Tibial artery (tissue), 4 donors: ENCODE data around the gene SPNS1.
A peak's percentile ranks its signal among the peaks of the same experiment; 100 is the strongest.

Experiments
- DNase-seq, 2 donors: peaks; one replicate each; pipeline ENCODE4 v3.0.0-alpha.2; 2019
- H3K27ac ChIP-seq, 2 donors: fragments of 200-600 bp; sonication (generic) in 1 of 2; 1 replicate in 1 of 2; 2 replicates in 1 of 2; pipeline ENCODE4 v1.5.1; 2018 to 2019; ENCODE audit warnings: mild to moderate bottlenecking in 1 of 2
- H3K27me3 ChIP-seq, 2 donors: fragments of 200-600 bp; sonication (generic) in 1 of 2; one replicate each; pipeline versions ENCODE4 v1.5.1 to v1.6.0; 2016 to 2019
- H3K36me3 ChIP-seq, 3 donors: fragments of 200-600 bp; sonication (generic) in 2 of 3; one replicate each; pipeline ENCODE4 v1.5.1; 2016 to 2019; ENCODE audit warnings: mild to moderate bottlenecking in 2 of 3
- H3K4me1 ChIP-seq, 4 donors: fragments of 200-600 bp; sonication (generic) in 2 of 4; 1 replicate in 3 of 4; 2 replicates in 1 of 4; pipeline ENCODE4 v1.5.1; 2016 to 2019
- H3K4me3 ChIP-seq, 2 donors: fragments of 200-600 bp; sonication (generic) in 1 of 2; 1 replicate in 1 of 2; 2 replicates in 1 of 2; pipeline ENCODE4 v1.5.1; 2018 to 2019; ENCODE audit warnings: mild to moderate bottlenecking in 2 of 2
- H3K9me3 ChIP-seq, 3 donors: fragments of 200-600 bp; sonication (generic) in 1 of 3; one replicate each; pipeline ENCODE4 v1.5.1; 2016 to 2019
- CTCF ChIP-seq, 2 experiments: fragments of 200-600 bp in 1 of 2; fragments of 450-650 bp in 1 of 2; IDR thresholded peaks; one replicate each; pipeline ENCODE4 v1.5.1; 2017 to 2019; ENCODE audit warnings: antibody characterized with exemption in 2 of 2, mild to moderate bottlenecking in 1 of 2, moderate library complexity in 1 of 2
- intact Hi-C: fragments of 100-400 bp; cut with DNase I; formaldehyde crosslinking; loops from one replicate; pipeline ENCODE4 v1.15.0; 2023; ENCODE audit warnings: low total_unique reads

The SPNS1 gene

DNA sequence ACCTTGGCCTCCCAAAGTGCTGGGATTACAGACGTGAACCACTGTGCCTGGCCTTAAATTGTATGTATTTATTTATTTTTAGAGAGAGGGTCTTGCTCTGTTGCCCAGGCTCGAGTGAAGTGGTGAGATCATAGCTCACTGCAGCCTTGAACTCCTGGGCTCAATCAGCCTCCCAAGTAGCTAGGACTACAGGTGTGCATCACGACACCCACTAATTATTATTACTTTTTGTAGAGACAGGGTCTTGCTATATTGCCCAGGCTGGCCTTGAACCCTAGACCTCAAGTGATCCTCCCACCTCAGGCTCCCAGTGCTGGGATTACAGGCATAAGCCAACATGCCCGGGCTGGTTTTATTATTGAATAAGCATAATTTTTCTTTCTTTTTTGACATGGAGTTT, 27.9 kb upstream of the SPNS1 start:
- Histone ChIP-seq H3K36me3 (no peaks in the 10 kb centered on the region), H3K27me3 (no peaks in the 10 kb centered on the region), H3K9me3 (no peaks in the 10 kb centered on the region), H3K27ac (no peak overlapping the region), H3K4me1 (peaks cover 0 to 18% (median 15%) of the 10 kb centered on the region in 4 donors), H3K4me3 (no peak overlapping the region)
- DNase-seq, result no peak
- intact Hi-C loops, result no loop called here
- TF ChIP-seq CTCF (IDR thresholded peaks at IDR 0.05), result no peak

DNA sequence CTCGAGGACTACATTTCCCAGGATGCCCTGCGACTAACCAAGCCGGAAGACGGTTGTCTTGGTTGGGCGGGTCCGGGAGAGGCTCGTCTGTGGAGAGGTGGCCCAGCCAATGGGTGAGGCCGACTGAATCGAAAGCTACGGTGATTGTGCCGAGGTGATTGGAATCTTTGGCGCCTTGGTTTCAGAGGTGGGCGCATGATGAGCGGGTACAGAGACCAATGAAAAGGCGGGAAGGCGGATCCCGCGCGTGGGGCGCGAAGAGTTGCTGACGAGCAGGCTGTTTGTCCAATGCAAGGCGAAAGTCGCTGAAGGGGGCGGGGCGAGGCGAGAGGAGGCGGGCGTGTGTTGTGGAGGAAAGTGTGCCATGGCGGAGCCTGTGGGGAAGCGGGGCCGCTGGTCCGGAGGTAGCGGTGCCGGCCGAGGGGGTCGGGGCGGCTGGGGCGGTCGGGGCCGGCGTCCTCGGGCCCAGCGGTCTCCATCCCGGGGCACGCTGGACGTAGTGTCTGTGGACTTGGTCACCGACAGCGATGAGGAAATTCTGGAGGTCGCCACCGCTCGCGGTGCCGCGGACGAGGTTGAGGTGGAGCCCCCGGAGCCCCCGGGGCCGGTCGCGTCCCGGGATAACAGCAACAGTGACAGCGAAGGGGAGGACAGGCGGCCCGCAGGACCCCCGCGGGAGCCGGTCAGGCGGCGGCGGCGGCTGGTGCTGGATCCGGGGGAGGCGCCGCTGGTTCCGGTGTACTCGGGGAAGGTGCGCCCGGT, 23.7 kb upstream of the SPNS1 start, which contains the start of gene NFATC2IP:
Gene NFATC2IP, plus strand, starts transcription at position 290 of the 762 bp plus-strand sequence. Its CDS starts 75 bp downstream, at position 365.
- H3K27ac ChIP-seq, result peak within 1 kb of the TSS; percentile 87 to 90
- intact Hi-C loops, result no loop called here
- no peaks in the 10 kb centered on the region for H3K27me3 ChIP-seq
- peak within 1 kb of the TSS; percentile 78 to 92 for H3K4me3 ChIP-seq
- TF ChIP-seq CTCF (IDR thresholded peaks at IDR 0.05), result no peak
- H3K9me3 ChIP-seq, result no peaks in the 10 kb centered on the region
- H3K4me1 ChIP-seq, result peaks cover 0 to 27% (median 15%) of the 10 kb centered on the region in 4 donors
- H3K36me3 ChIP-seq, result peaks cover 28 to 36% (median 30%) of the 10 kb centered on the region in 3 donors
- peak; percentile 100 for DNase-seq

DNA sequence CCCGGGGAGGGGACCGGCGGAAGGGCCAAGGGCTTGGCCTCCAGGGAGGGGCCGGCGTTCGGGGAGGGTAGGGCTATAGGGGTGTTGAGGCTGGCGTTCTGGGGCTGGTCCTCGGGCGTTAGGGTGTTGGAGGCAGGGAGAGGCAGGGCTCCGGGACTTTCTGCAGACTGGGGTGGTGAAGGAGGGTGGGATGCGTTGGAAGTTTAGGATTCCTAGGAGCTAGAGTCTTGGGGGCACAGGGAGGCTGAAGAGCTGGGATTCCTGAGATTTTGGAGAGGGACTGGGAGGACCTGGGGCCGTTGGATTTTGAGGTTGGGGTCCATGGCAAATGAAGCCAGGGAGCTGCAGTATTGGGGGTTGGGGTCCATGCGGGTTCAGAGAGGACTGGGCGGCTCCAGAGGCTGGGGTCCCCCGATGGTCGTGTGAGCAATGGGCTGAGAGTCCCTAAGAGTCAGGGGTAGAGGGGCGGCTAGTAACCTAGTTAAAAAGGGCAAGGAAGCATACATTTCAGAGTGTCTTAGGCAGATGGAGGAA, 23.1 kb upstream of the SPNS1 start:
- peak overlapping the region; percentile 87 to 90 for H3K27ac ChIP-seq
- H3K4me1 ChIP-seq, result peaks cover 0 to 26% (median 14%) of the 10 kb centered on the region in 4 donors
- no peaks in the 10 kb centered on the region for H3K9me3 ChIP-seq
- peak in 1 of 2 donors; percentile 70 for DNase-seq
- H3K36me3 ChIP-seq, result peaks cover 35 to 43% (median 36%) of the 10 kb centered on the region in 3 donors
- TF ChIP-seq CTCF (IDR thresholded peaks at IDR 0.05), result no peak
- H3K27me3 ChIP-seq, result no peaks in the 10 kb centered on the region
- peak overlapping the region; percentile 78 to 92 for H3K4me3 ChIP-seq
- intact Hi-C loops, result no loop called here

- no peak for TF ChIP-seq CTCF (IDR thresholded peaks at IDR 0.05)
Observed at GRCh38 chr16:28958216-28958615, 16.4 kb upstream of the SPNS1 start.

GRCh38 chr16:28958836-28959235, 15.7 kb upstream of the SPNS1 start:
- no peaks in the 10 kb centered on the region for H3K27me3 ChIP-seq
- peaks cover 65 to 94% (median 70%) of the 10 kb centered on the region in 3 donors for H3K36me3 ChIP-seq
- no peak for DNase-seq
- H3K4me1 ChIP-seq, result no peaks in the 10 kb centered on the region
- no peak overlapping the region for H3K4me3 ChIP-seq
- H3K27ac ChIP-seq, result no peak overlapping the region
- no peak for TF ChIP-seq CTCF (IDR thresholded peaks at IDR 0.05)
- no peaks in the 10 kb centered on the region for H3K9me3 ChIP-seq
- intact Hi-C loops, result no loop called here

More at GRCh38 chr16:28958216-28958615, 16.4 kb upstream of the SPNS1 start:
- Histone ChIP-seq H3K27me3 (no peaks in the 10 kb centered on the region), H3K4me1 (peaks cover 0 to 4% (median 0%) of the 10 kb centered on the region in 4 donors), H3K27ac (no peak overlapping the region), H3K36me3 (peaks cover 65 to 94% (median 70%) of the 10 kb centered on the region in 3 donors), H3K4me3 (no peak overlapping the region), H3K9me3 (no peaks in the 10 kb centered on the region)
- no peak for DNase-seq
- intact Hi-C loops, result no loop called here
